HTR-8/SVneo (cell line): ENCODE data around the gene ATF7.
A peak's percentile ranks its signal among the peaks of the same experiment; 100 is the strongest.

Experiments used
- DNase-seq: peaks from one replicate; pipeline ENCODE4 v3.0.0; 2011; ENCODE audit warnings: low spot score, mixed read lengths; ENCODE audit not compliant: insufficient read length
- FAIRE-seq: peaks from 2 replicates; lab custom pipeline; 2011; peaks lifted over from hg19 to GRCh38; lab: Jason Lieb, UNC

The ATF7 gene

DNA sequence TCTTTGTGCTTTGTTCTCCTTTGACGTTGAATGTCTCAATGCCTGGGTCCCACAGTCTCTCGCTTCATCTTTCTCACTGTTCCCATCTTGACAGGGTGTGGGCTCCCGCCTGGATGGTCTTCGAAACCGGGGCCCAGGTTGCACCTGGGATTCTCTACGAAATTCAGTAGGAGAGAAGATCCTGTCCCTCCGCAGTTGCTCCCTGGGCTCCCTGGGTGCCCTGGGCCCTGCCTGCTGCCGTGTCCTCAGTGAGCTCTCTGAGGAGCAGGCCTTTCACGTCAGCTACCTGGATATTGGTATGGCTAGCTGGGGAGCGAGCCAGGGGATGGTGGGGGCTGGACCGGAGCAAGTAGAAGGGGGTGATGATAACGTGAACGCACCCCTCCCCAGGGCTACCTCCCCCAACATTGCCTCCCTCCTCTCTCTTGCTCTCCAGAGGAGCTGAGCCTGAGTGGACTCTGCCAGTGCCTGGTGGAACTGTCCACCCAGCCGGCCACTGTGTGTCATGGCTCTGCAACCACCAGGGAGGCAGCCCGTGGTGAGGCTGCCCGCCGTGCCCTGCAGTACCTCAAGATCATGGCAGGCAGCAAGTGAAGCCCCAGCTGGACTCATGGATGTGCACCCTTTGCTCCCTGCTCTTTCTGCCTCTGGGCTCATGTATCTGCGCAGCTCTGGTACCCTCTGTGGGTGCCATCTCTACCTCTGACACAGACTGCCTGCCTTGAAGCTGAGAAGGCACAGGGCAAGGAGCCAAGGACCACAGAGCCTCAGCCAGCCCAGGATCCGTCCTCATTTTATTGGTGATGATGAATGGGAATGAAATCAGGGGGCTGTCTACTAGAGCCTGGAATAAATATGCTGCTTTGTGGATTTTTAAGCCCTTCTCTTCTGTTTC lies 120.4 kb downstream of the ATF7 start:
- DNase-seq: no peak
- no peak for FAIRE-seq

DNA sequence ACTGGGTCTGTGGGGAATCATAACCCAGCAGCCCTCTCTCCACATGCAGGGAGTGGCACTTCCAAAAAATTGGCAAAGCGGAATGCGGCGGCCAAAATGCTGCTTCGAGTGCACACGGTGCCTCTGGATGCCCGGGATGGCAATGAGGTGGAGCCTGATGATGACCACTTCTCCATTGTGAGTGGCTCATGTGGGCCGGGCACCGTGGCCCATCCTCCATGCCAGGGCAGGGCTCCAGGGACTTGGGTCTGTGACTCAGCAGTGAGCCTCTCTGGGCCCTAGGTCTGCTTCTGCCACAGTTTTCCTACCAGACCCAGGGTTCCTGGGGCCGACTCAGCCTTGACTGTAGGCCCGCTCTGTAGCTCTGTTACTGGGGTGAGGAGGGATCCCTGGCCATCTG lies 121.1 kb downstream of the ATF7 start:
- FAIRE-seq (no peak), DNase-seq (no peak)

GRCh38 chr12:53504004-53504920 lies 121.9 kb downstream of the ATF7 start:
- DNase-seq: no peak
- FAIRE-seq: no peak

DNA sequence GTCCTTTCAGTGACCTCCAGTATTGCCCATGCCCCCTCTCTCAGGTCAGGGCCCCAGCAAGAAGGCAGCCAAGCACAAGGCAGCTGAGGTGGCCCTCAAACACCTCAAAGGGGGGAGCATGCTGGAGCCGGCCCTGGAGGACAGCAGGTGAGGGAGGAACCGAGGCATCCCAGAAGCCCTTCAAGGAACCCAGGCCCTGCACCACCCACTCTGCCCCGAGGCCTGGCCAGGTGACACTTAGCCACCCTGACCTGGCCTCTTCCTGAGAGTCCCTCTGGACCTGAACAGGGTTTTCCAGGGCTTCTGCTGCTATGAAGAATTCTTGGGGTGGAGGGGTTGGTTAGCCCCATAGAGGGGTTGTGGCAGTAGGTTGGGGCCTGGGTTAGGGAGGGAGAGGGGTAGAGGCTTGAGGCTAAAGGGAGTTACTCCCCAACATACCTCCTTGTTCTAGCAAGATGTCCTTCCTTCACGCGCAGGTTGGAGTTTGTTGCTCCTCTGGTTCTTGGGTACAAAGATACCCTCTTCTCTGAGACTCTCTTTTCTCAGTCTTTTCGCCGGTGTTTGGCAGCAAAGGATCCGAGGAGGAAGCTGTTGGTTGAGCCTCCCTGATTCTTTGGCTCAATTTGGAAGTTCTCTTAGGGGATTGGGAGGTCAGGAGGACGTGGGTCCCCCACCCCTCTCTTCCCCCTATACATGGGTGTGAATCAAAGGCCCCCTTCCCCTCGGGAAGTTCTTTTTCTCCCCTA lies 123.0 kb downstream of the ATF7 start:
- no peak for DNase-seq
- no peak for FAIRE-seq

DNA sequence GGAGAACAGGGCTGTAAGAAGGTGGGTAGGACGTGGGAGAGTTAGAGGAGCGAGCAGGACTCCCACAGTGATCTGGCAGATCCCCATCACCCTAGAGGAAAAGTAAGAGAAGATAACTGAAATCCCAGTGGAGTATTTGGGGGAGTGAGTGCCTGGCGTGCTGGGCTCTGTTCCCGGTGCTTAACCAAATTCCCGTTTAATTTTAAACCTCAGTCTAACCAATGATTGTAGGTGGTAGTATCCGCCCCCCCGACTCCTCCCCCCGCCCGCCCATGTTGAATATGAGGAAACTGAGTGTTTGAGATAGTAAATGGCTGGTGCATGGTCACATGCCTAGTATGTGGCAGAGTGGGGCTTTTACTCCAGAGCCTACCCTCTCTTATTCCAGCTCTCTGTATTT lies 123.9 kb downstream of the ATF7 start:
- no peak for DNase-seq
- no peak for FAIRE-seq

DNA sequence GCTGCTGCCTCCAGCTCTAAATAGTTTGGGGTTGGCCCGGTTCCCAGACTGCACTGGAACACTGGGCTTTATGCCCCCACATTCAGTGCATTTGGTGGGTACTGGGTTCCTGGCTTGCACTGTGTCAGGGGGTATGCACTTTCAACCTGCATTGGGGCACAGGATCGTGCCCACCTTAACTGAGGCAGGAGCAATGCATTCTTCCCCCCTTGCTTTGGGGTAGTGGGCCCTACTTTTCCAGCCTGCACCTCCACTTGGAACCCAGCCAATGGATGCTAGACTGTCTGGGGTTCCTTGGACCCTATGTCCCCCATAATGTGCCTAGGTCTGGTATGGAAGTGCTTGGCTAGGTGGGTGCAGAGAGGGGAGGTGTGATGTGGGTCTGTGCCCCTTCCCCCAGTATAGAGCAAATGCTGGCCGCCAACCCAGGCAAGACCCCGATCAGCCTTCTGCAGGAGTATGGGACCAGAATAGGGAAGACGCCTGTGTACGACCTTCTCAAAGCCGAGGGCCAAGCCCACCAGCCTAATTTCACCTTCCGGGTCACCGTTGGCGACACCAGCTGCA lies 124.5 kb downstream of the ATF7 start:
- DNase-seq (no peak), FAIRE-seq (no peak)

DNA sequence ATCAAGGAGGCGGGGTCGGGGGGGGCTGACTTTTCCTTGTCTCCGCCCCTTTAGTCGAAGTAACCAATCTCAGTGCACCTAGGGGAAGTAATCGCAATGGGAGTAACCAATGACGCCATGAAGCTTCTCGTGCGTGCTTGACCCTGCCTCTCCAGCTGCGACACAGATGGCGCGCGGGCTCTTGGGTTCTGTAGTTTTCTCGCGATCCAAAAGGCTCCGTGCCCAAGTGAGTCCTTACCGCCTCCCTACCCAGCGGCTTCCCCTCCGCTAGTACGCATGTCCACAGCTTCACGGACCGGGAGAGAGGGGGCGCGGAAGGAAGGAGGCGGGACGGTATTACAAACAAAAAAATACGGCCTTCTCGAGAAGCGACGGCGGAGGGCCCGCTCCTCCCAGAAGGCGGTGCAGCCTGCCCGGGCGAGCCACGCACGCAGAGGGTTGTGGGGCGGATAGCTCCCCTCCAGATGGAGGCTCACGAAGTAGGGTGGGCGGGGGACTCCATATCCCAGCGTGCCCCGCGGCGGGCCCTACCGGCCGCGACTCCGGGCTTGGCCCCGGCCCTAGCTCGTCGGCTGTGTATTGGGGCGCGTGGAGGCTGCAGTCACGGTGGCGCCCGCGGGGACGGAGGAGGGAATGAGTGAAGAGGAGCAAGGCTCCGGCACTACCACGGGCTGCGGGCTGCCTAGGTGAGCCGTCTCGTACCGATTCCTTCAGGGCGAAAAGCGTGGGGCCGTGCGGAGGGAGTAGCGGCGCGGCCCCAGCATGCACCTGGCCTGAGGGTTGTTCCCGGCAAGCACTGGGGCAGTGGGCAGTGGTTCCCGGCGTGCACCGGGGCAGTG lies 125.2 kb downstream of the ATF7 start, which contains the start of gene TARBP2:
Gene TARBP2, plus strand, starts transcription at position 508 of the 839 bp plus-strand sequence. Its CDS starts 126 bp downstream, at position 634.
- DNase-seq (peak; percentile 97), FAIRE-seq (peak; percentile 85)

GRCh38 chr12:53500142-53500775 lies 125.9 kb downstream of the ATF7 start:
- no peak for FAIRE-seq
- DNase-seq: no peak

GRCh38 chr12:53499266-53500141 lies 126.7 kb downstream of the ATF7 start, which contains the start of gene MAP3K12:
MAP3K12 (minus strand) TSS chr12:53499458; CDS start chr12:53487391, 12,067 bp downstream.
- DNase-seq (no peak), FAIRE-seq (no peak)

DNA sequence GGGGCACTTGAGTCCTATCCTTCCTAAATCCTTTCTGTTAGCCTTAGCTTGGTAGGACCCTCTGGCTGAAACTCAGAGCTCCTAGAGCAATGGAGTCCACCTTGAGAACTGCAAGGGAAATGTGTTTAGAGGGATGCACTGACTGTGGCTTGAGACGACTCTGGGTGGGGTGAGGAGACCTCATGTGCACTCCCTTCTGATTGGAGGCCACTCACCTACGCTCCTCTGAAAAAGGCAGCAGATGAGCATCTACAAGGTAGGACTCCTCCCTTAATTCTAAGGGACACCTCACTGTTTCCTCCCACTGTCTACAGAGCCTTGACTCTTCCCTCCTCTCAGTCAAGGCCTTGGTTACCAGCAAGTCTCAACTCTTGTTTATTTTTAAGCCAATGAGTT lies 127.9 kb downstream of the ATF7 start:
- no peak for FAIRE-seq
- DNase-seq: no peak

DNA sequence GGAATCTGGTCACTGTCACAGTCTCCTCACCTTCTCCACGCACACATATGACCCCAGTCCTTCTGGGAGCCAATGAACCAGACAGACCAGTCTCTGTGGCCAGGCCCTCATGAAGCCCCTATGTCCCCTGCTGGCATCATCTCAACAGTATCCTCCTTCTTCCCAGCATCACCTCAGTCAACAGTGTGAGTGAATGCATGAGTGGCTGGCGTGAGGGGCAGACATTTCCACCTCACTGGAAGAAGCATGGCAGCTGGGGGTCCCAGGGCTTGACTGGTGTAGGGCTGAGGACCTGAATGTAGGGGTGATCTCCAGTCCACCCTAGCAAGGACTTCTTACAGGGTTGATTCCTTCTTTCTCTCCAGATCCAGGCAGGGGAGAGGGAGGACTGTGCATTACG lies 128.7 kb downstream of the ATF7 start:
- FAIRE-seq (no peak), DNase-seq (no peak)

GRCh38 chr12:53496752-53497032 lies 129.5 kb downstream of the ATF7 start:
- FAIRE-seq: no peak

DNA sequence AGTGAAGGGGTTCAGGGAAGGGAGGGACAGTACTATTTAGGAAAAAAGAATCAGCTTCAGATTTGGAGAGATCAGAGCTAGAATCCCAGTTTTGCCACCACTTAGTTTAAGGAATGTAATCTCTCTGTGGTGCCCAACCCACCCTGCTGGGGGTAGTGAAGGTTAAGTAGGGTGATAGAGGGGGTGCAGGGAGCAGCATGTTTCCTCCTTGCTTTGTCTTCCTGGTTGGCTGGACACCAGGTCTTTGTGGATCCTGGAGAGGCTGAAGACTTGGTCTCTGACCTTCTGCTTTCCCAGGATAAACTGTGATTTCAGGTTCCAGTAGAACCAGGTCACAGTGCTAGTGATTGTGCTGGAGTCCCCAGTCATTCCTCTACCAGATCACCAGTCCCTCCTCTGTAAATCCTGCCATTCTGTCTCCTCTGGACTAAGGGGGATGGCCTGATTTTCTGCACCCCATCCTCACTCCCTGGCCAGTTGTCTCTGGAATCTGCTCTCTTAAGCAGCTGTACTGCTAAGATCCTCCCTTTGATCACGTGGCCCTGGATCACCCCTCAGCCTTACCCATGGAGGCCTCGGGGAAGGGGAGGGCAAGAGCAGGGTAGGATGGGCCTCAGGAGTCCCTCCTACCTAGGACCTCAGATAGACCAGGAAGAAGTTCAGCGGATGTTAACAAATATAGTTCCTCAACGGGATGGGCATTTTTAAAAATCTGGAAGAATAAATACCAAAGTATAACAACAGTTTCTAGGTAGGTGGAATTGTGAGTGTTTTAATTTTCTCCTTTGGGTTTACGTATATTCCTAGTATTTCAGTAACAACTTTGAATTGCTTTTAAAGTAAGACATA lies 130.1 kb downstream of the ATF7 start:
- FAIRE-seq (no peak), DNase-seq (no peak)

More at GRCh38 chr12:53496752-53497032, 129.5 kb downstream of the ATF7 start:
- no peak for DNase-seq

DNA sequence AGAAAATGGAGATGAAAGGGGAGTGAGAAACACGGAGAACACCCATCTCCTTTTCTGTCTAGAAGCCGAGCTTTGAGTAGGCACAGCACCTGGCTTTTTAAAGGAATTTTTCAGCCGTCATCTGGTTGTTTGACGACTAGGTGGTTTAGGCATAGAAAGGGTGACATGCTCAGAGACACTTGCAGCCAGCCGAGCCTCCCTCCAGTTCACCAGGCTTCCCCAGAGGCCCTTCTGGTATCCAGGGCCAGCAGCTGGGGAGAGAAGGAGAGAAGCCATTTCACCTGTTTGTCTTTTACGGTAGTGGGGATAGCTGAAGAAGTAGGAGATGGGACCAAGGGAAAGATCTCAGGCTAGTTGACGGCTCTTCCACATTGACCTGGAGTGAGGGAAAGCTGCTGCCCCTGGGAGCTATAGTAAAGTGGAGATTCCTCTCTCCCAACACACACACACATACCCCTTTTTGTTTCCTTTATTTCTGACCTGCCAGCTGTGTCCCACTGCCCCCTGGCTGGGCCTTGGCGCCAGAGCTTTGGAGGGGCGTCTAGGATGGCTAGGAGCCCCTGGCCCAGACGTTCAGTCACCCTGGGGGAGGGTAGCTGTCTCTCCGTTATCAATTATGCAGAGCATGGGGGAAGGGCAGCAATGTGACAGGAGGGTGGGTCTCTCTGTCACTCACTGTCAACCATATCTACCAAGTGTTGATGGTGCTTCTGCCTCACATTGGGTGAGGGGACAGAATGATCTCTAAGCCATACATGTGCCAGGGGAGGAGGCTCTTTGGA lies 132.4 kb downstream of the ATF7 start:
- DNase-seq: no peak
- FAIRE-seq: no peak

DNA sequence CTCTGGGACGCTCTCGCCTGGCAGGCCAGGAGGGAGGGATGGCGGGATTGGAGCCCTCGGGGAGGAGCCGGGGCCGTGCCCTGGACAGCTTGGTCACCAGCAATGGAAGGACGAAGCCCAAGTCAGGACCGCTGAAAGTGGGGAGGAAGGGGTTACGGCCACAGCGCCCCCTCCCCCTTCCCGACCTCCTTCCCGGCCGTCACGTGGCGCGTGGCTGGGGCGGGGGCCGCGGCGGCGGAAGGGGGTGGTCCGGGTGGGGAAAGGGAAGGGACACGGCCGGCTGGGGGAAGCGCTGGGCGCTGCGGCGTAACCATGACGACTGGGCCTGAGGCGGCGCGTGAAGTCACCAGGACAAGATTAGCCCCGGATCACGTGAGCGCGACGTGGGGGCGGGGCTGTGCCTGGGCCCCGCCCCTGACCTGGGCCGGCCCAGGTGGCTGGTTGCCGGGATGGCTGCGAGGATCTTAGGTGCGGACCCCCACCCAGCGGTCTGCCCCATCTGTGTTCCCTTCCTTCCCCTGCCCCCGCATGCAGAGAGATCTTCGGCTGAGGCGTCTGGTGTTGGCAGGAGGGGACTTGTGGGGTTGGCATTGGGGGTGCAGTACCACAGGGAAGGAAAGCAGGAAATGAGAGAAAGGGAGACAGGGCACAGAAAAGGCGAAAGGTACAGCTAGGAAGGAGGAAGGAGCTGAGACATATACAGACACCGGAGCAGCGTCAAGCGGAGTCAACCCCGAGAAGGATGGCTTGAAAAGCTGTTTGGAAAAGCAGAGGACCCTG lies 133.2 kb downstream of the ATF7 start:
- FAIRE-seq: peak; percentile 85
- peak; percentile 91 for DNase-seq
